MCF 10A (cell line): ENCODE data around the gene LPAR5. TPM values are rescaled to one million over a fixed set of nuclear protein-coding genes. Genes with fewer than 3 reads are reported as not detected.

Source experiments
- BruUV-seq: library from RNA; stranded (reverse); fragments of 400-500 nt; replicated peaks from 2 replicates; lab custom pipeline; 2021; lab: Mats Ljungman, UMichigan
- CTCF ChIA-PET: fragments of 300-600 bp; sonication (Branson Sonifier 250); formaldehyde crosslinking; extraction: SDS; loops from one replicate; lab custom pipeline; 2021; ENCODE audit warnings: antibody characterized with exemption, inconsistent platforms; lab: Yijun Ruan, JAX
- POLR2A ChIA-PET: fragments of 300-600, 350-650 bp; sonication (Branson Sonifier 250); formaldehyde crosslinking; extraction: SDS; loops from one replicate; lab custom pipeline; 2020; ENCODE audit warnings: antibody characterized with exemption, inconsistent platforms; lab: Yijun Ruan, JAX
- DNase-seq: peaks from one replicate; pipeline ENCODE4 v3.0.0-alpha.2; 2018; ENCODE audit not compliant: unreplicated experiment
- H3K27ac Mint-ChIP-seq: one replicate; pipeline ENCODE4 v1.8.0; 2022; ENCODE audit warnings: mild to moderate bottlenecking, low read depth, mixed read lengths; ENCODE audit not compliant: unreplicated experiment
- H3K27me3 Mint-ChIP-seq: one replicate; pipeline ENCODE4 v1.8.0; 2022; ENCODE audit warnings: mixed read lengths; ENCODE audit not compliant: insufficient read depth, unreplicated experiment
- H3K36me3 Mint-ChIP-seq: one replicate; pipeline ENCODE4 v1.8.0; 2022; ENCODE audit warnings: mild to moderate bottlenecking, moderate library complexity, mixed read lengths; ENCODE audit not compliant: insufficient read depth, unreplicated experiment
- H3K4me1 Mint-ChIP-seq: one replicate; pipeline ENCODE4 v1.8.0; 2022; ENCODE audit warnings: mixed read lengths; ENCODE audit not compliant: insufficient read depth, unreplicated experiment
- H3K4me3 Mint-ChIP-seq: one replicate; pipeline ENCODE4 v1.8.0; 2022; ENCODE audit warnings: mild to moderate bottlenecking, moderate library complexity, mixed read lengths; ENCODE audit not compliant: unreplicated experiment
- H3K9me3 Mint-ChIP-seq: one replicate; pipeline ENCODE4 v1.8.0; 2022; ENCODE audit warnings: mixed read lengths; ENCODE audit not compliant: unreplicated experiment
- CTCF ChIP-seq: fragments of 200-600 bp; IDR thresholded peaks from one replicate; pipeline ENCODE4 v1.8.0; 2022; ENCODE audit warnings: antibody characterized with exemption, mild to moderate bottlenecking; ENCODE audit not compliant: unreplicated experiment
- intact Hi-C: fragments of 100-400 bp; cut with micrococcal nuclease; formaldehyde crosslinking; loops from 2 replicates; pipeline ENCODE4 v1.14.1; 2022
- total RNA-seq: library from RNA; stranded (reverse); gene quantifications from 2 replicates; pipeline ENCODE4 v1.2.3, GENCODE V29; 2022

LPAR5 gene
- total RNA-seq, 1 experiment from 2014 or later, result 2.7 TPM

- POLR2A ChIA-PET, result interaction anchor here (1.5 to 2.7 kb wide), 4 partner anchors 8 to 120 kb away, joined by 5 to 24 read pairs (median 8); partner anchors contain the start of gene ZNF384
- H3K27ac Mint-ChIP-seq, result no peak overlapping the region
Observed at GRCh38 chr12:6569312-6569711, 66.4 kb downstream of the LPAR5 start.

More at GRCh38 chr12:6569312-6569711, 66.4 kb downstream of the LPAR5 start:
- no peak for TF ChIP-seq CTCF
- H3K27me3 Mint-ChIP-seq, result no peaks in the 10 kb centered on the region
- no TSS peak for BruUV-seq
- H3K36me3 Mint-ChIP-seq, result peaks cover 99% of the 10 kb centered on the region
- peak overlapping the region; percentile 100 for H3K4me3 Mint-ChIP-seq
- CTCF ChIA-PET, result no interaction called here
- no peak for DNase-seq
- intact Hi-C loops, result loop anchor here (5.0 kb wide), 1 partner anchor 208 kb away; no protein-coding TSS in a partner anchor
- no peaks in the 10 kb centered on the region for H3K9me3 Mint-ChIP-seq
- H3K4me1 Mint-ChIP-seq, result peaks cover 13% of the 10 kb centered on the region

Other genes with a start within 250 kb of the LPAR5 start
- gene CD27, start 191.0 kb downstream of the LPAR5 start, total RNA-seq, result not detected in 2 replicates
- gene TAPBPL, start 183.9 kb downstream of the LPAR5 start, total RNA-seq, result 8.1 and 9.3 TPM in 2 replicates
- gene VAMP1, start 165.3 kb downstream of the LPAR5 start, total RNA-seq, result 2.5 and 2.9 TPM in 2 replicates
- gene MRPL51, start 142.7 kb downstream of the LPAR5 start, total RNA-seq, result 230 and 314 TPM in 2 replicates
- 31.9 and 52.0 TPM in 2 replicates for gene NCAPD2, start 141.9 kb downstream of the LPAR5 start, total RNA-seq
- gene GAPDH, start 101.4 kb downstream of the LPAR5 start, total RNA-seq, result 2,995 and 4,097 TPM in 2 replicates
- gene IFFO1, start 79.9 kb downstream of the LPAR5 start, total RNA-seq, result 0.49 and 1.1 TPM in 2 replicates
- 97.1 and 108 TPM in 2 replicates for gene NOP2, start 67.7 kb downstream of the LPAR5 start, total RNA-seq
- 135 and 151 TPM in 2 replicates for gene CHD4, start 28.6 kb downstream of the LPAR5 start, total RNA-seq
- gene ACRBP, start 11.5 kb upstream of the LPAR5 start, total RNA-seq, result 0.30 and 2.5 TPM in 2 replicates
- 15.2 and 16.1 TPM in 2 replicates for gene ING4, start 27.2 kb upstream of the LPAR5 start, total RNA-seq
- 62.8 and 70.8 TPM in 2 replicates for gene ZNF384, start 53.4 kb upstream of the LPAR5 start, total RNA-seq
- not detected in 2 replicates for gene PIANP, start 64.9 kb upstream of the LPAR5 start, total RNA-seq
- 55.5 and 61.3 TPM in 2 replicates for gene COPS7A, start 88.1 kb upstream of the LPAR5 start, total RNA-seq
- 151 and 162 TPM in 2 replicates for gene MLF2, start 117.2 kb upstream of the LPAR5 start, total RNA-seq
- gene PTMS, start 130.4 kb upstream of the LPAR5 start, total RNA-seq, result 242 and 284 TPM in 2 replicates
- 0.58 and 1.0 TPM in 2 replicates for gene LAG3, start 136.6 kb upstream of the LPAR5 start, total RNA-seq
- not detected in 2 replicates for gene CD4, start 153.6 kb upstream of the LPAR5 start, total RNA-seq
- not detected in 2 replicates for gene GPR162, start 185.9 kb upstream of the LPAR5 start, total RNA-seq
- gene P3H3, start 192.4 kb upstream of the LPAR5 start, total RNA-seq, result 0.47 and 1.3 TPM in 2 replicates
- 0.47 TPM in 1 of 2 replicates, not detected in the other for gene GNB3, start 205.0 kb upstream of the LPAR5 start, total RNA-seq
- gene CDCA3, start 215.3 kb upstream of the LPAR5 start, total RNA-seq, result 11.7 and 25.5 TPM in 2 replicates
- gene USP5, start 216.2 kb upstream of the LPAR5 start, total RNA-seq, result 62.5 and 80.2 TPM in 2 replicates
- gene TPI1, start 231.6 kb upstream of the LPAR5 start, total RNA-seq, result 498 and 549 TPM in 2 replicates
- gene SPSB2, start 237.3 kb upstream of the LPAR5 start, total RNA-seq, result 9.2 and 10.8 TPM in 2 replicates